HEK293 (cell line): ENCODE data around the gene EEF2K.
A peak's percentile ranks its signal among the peaks of the same experiment; 100 is the strongest.

ENCODE experiments used
- CTCF ChIA-PET: fragments of 350-600 bp; formaldehyde crosslinking; extraction: SDS; loops from one replicate; lab custom pipeline; 2021; ENCODE audit warnings: antibody characterized with exemption; lab: Yijun Ruan, JAX
- POLR2A ChIA-PET: fragments of 300-600 bp; formaldehyde crosslinking; extraction: SDS; loops from one replicate; lab custom pipeline; 2020; ENCODE audit warnings: antibody characterized with exemption, inconsistent platforms; lab: Yijun Ruan, JAX
- H3K27ac ChIP-seq: fragments of 200-500 bp; sonication (Bioruptor generic); 2 replicates; pipeline ENCODE4 v1.5.1; 2014; ENCODE audit warnings: low read depth, low read length, control low read depth, inconsistent platforms; ENCODE audit errors: extremely low read depth
- H3K36me3 ChIP-seq, 2 experiments: fragments of 200-500 bp in 1 of 2; sonication (Bioruptor generic) in 1 of 2; 1 replicate in 1 of 2; 2 replicates in 1 of 2; pipeline ENCODE4 v1.5.1; 2014 to 2017; ENCODE audit warnings: inconsistent platforms in 2 of 2, low read length in 2 of 2; ENCODE audit not compliant: control insufficient read depth in 2 of 2, insufficient read depth in 1 of 2
- H3K4me1 ChIP-seq: fragments of 200-500 bp; sonication (Bioruptor generic); 2 replicates; pipeline ENCODE4 v1.5.1; 2014; ENCODE audit warnings: mild to moderate bottlenecking, low read length, inconsistent platforms; ENCODE audit not compliant: control insufficient read depth, insufficient read depth
- H3K4me3 ChIP-seq: 2 replicates; pipeline ENCODE4 v1.5.1; 2011; ENCODE audit warnings: low read depth, mild to moderate bottlenecking, control low read depth, low read length, moderate library complexity
- H3K9me3 ChIP-seq: fragments of 200-500 bp; sonication (Bioruptor generic); 2 replicates; pipeline ENCODE4 v1.5.1; 2014; ENCODE audit warnings: low read depth, low read length, inconsistent platforms; ENCODE audit not compliant: control insufficient read depth, insufficient read depth
- AEBP2 ChIP-seq: fragments of 450-650 bp; formaldehyde crosslinking; IDR thresholded peaks from 2 replicates; pipeline ENCODE4 v1.5.1; 2016; ENCODE audit warnings: missing biosample characterization, missing genetic modification characterization, borderline replicate concordance
- GFI1B ChIP-seq: fragments of 450-650 bp; formaldehyde crosslinking; IDR thresholded peaks from 2 replicates; pipeline ENCODE4 v1.5.1; 2016; ENCODE audit warnings: missing biosample characterization, missing genetic modification characterization
- SETDB1 ChIP-seq: IDR thresholded peaks from one replicate; pipeline ENCODE4 v1.6.1; 2017; ENCODE audit warnings: mild to moderate bottlenecking, low read length, moderate library complexity, mixed read lengths; ENCODE audit not compliant: insufficient read length
- ZBTB20 ChIP-seq: fragments of 450-650 bp; formaldehyde crosslinking; IDR thresholded peaks from 2 replicates; pipeline ENCODE4 v1.5.1; 2016; ENCODE audit warnings: missing biosample characterization, missing genetic modification characterization
- ZBTB7A ChIP-seq: fragments of 450-650 bp; formaldehyde crosslinking; IDR thresholded peaks from 2 replicates; pipeline ENCODE4 v1.5.1; 2016; ENCODE audit warnings: low read depth, missing biosample characterization, missing genetic modification characterization
- ZNF121 ChIP-seq: fragments of 450-650 bp; formaldehyde crosslinking; IDR thresholded peaks from 2 replicates; pipeline ENCODE4 v1.5.1; 2016; ENCODE audit warnings: missing biosample characterization, missing genetic modification characterization
- ZNF2 ChIP-seq: fragments of 450-650 bp; formaldehyde crosslinking; IDR thresholded peaks from 2 replicates; pipeline ENCODE4 v1.5.1; 2016; ENCODE audit warnings: missing biosample characterization, missing genetic modification characterization
- ZNF292 ChIP-seq: fragments of 450-650 bp; formaldehyde crosslinking; IDR thresholded peaks from 2 replicates; pipeline ENCODE4 v1.5.1; 2016; ENCODE audit warnings: low read depth, missing biosample characterization, missing genetic modification characterization, borderline replicate concordance
- ZNF341 ChIP-seq: fragments of 450-650 bp; formaldehyde crosslinking; IDR thresholded peaks from 2 replicates; pipeline ENCODE4; 2016; ENCODE audit warnings: low read depth, missing biosample characterization, missing genetic modification characterization
- ZNF510 ChIP-seq: fragments of 450-650 bp; formaldehyde crosslinking; IDR thresholded peaks from 2 replicates; pipeline ENCODE4 v1.5.1; 2018; ENCODE audit warnings: mild to moderate bottlenecking, missing genetic modification characterization, missing biosample characterization; ENCODE audit not compliant: insufficient replicate concordance
- ZNF629 ChIP-seq: fragments of 450-650 bp; formaldehyde crosslinking; IDR thresholded peaks from 2 replicates; pipeline ENCODE4 v1.5.1; 2017; ENCODE audit warnings: missing biosample characterization, missing genetic modification characterization
- ZNF670 ChIP-seq: fragments of 450-650 bp; formaldehyde crosslinking; IDR thresholded peaks from 2 replicates; pipeline ENCODE4 v1.5.1; 2016; ENCODE audit warnings: missing biosample characterization, missing genetic modification characterization, low read depth
- TF ChIP-seq, protein P1 (sequence below): fragments of 450-650 bp; formaldehyde crosslinking; IDR thresholded peaks from 2 replicates; pipeline ENCODE4 v1.5.1; 2016; ENCODE audit warnings: missing biosample characterization, missing genetic modification characterization
- TF ChIP-seq, protein P2 (sequence below): fragments of 450-650 bp; formaldehyde crosslinking; IDR thresholded peaks from 2 replicates; pipeline ENCODE4 v1.5.0; 2017; ENCODE audit warnings: missing biosample characterization, missing genetic modification characterization, borderline replicate concordance
- TF ChIP-seq, protein P3 (sequence below): fragments of 450-650 bp; formaldehyde crosslinking; IDR thresholded peaks from 2 replicates; pipeline ENCODE4 v1.5.1; 2016; ENCODE audit warnings: missing biosample characterization, missing genetic modification characterization
- TF ChIP-seq, protein P4 (sequence below): fragments of 450-650 bp; formaldehyde crosslinking; conservative IDR thresholded peaks from 2 replicates; pipeline ENCODE4 v1.5.1; 2016; ENCODE audit warnings: low read depth, missing biosample characterization, missing genetic modification characterization
- TF ChIP-seq, protein P5 (sequence below): fragments of 450-650 bp; formaldehyde crosslinking; IDR thresholded peaks from 2 replicates; pipeline ENCODE4 v1.5.1; 2017; ENCODE audit warnings: missing biosample characterization, missing genetic modification characterization

The EEF2K gene

DNA sequence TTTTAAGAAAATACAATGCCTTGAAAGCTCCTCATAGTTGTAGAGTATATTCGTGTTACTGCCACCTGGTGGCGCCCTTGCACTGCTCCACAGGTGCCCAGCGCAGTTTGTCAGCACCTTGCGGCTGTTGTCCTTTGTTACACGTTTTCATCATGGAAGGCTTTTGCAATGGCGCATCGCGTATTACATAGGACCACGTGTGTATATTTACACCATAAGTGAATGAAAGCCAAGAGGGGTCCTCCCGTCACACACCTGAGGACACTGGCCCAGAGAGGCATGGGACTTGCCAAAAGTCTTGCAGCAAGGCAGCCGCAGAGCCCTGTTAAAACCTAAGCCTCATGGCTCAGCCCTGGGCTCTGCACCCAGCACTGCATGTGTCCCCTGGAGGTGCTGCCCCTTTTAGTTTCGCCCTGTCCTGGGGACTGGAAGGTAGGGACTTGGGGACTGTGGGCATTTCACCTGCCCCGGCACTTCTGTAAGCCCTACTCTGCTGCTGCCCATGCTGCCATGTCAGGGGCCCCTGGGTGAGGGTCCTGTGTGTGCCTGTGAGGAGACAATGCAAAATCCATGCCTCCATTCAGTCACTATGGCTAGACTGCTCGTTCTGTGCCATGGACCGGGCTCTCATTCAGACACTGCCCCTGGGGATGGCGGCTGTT is 115.4 kb downstream of the EEF2K start (continued):
- TF ChIP-seq, protein P1, sequence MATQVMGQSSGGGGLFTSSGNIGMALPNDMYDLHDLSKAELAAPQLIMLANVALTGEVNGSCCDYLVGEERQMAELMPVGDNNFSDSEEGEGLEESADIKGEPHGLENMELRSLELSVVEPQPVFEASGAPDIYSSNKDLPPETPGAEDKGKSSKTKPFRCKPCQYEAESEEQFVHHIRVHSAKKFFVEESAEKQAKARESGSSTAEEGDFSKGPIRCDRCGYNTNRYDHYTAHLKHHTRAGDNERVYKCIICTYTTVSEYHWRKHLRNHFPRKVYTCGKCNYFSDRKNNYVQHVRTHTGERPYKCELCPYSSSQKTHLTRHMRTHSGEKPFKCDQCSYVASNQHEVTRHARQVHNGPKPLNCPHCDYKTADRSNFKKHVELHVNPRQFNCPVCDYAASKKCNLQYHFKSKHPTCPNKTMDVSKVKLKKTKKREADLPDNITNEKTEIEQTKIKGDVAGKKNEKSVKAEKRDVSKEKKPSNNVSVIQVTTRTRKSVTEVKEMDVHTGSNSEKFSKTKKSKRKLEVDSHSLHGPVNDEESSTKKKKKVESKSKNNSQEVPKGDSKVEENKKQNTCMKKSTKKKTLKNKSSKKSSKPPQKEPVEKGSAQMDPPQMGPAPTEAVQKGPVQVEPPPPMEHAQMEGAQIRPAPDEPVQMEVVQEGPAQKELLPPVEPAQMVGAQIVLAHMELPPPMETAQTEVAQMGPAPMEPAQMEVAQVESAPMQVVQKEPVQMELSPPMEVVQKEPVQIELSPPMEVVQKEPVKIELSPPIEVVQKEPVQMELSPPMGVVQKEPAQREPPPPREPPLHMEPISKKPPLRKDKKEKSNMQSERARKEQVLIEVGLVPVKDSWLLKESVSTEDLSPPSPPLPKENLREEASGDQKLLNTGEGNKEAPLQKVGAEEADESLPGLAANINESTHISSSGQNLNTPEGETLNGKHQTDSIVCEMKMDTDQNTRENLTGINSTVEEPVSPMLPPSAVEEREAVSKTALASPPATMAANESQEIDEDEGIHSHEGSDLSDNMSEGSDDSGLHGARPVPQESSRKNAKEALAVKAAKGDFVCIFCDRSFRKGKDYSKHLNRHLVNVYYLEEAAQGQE, result no peak
- no peak for TF ChIP-seq SETDB1
- TF ChIP-seq, protein P2, sequence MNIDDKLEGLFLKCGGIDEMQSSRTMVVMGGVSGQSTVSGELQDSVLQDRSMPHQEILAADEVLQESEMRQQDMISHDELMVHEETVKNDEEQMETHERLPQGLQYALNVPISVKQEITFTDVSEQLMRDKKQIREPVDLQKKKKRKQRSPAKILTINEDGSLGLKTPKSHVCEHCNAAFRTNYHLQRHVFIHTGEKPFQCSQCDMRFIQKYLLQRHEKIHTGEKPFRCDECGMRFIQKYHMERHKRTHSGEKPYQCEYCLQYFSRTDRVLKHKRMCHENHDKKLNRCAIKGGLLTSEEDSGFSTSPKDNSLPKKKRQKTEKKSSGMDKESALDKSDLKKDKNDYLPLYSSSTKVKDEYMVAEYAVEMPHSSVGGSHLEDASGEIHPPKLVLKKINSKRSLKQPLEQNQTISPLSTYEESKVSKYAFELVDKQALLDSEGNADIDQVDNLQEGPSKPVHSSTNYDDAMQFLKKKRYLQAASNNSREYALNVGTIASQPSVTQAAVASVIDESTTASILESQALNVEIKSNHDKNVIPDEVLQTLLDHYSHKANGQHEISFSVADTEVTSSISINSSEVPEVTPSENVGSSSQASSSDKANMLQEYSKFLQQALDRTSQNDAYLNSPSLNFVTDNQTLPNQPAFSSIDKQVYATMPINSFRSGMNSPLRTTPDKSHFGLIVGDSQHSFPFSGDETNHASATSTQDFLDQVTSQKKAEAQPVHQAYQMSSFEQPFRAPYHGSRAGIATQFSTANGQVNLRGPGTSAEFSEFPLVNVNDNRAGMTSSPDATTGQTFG, result no peak
- peak; percentile 41; the same call in 1 of the 2 replicates for TF ChIP-seq ZNF2
- TF ChIP-seq, protein P3, sequence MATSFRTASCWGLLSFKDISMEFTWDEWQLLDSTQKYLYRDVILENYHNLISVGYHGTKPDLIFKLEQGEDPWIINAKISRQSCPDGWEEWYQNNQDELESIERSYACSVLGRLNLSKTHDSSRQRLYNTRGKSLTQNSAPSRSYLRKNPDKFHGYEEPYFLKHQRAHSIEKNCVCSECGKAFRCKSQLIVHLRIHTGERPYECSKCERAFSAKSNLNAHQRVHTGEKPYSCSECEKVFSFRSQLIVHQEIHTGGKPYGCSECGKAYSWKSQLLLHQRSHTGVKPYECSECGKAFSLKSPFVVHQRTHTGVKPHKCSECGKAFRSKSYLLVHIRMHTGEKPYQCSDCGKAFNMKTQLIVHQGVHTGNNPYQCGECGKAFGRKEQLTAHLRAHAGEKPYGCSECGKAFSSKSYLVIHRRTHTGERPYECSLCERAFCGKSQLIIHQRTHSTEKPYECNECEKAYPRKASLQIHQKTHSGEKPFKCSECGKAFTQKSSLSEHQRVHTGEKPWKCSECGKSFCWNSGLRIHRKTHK (tag by site-specific recombination), result no peak
- TF ChIP-seq, all 188 proteins: peak for 7

GRCh38 chr16:22322021-22322471 is 116.0 kb downstream of the EEF2K start:
- Histone ChIP-seq H3K9me3 (no peaks in the 10 kb centered on the region), H3K27ac (no peak overlapping the region), H3K36me3 (peaks cover 11 to 89% of the 10 kb centered on the region in 2 experiments; a peak in 2 of 3 replicates), H3K4me3 (no peak overlapping the region), H3K4me1 (no peaks in the 10 kb centered on the region)
- no peak for TF ChIP-seq ZNF629 (tag by site-specific recombination)
- 0 out of 2 replicates have a peak, but pooled peaks have one; percentile 9 for TF ChIP-seq ZBTB20 (tag by site-specific recombination)
- TF ChIP-seq ZNF510 (tag by site-specific recombination), result no peak
- ChIA-PET CTCF (interaction anchor here (0.6 to 1.6 kb wide), 5 partner anchors 22 to 79 kb away, joined by 3 to 6 read pairs (median 5); no protein-coding TSS in a partner anchor), POLR2A (no interaction called here)

DNA sequence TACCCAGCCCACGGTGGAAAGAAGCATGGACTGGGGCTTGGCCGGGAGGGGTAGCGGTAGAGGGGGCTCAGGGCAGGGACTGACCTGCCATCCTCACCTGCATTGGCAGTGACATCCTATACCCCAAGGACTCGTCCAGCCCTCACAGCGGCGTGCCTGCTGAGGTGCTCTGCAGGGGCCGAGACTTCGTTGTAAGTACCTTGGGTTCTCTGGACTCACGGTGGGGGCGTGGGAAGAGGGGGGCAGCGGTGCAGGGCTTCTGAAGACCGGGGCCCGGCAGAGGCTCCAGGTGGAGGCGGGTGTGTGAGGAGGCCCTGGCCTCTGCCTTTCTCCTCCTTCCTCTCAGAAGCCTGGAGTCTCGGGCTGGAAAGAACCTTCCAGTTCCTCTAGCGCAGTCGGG is 116.7 kb downstream of the EEF2K start:
- ChIA-PET CTCF (no interaction called here), POLR2A (no interaction called here)
- no peak overlapping the region for H3K27ac ChIP-seq
- H3K36me3 ChIP-seq, result peaks cover 11 to 89% of the 10 kb centered on the region in 2 experiments; a peak in 2 of 3 replicates
- H3K4me1 ChIP-seq, result no peaks in the 10 kb centered on the region
- H3K9me3 ChIP-seq, result no peaks in the 10 kb centered on the region
- no peak overlapping the region for H3K4me3 ChIP-seq
- TF ChIP-seq AEBP2 (tag by site-specific recombination) (no peak), ZNF121 (tag by site-specific recombination) (no peak), ZNF292 (tag by site-specific recombination) (no peak), ZNF341 (no peak), GFI1B (tag by site-specific recombination) (no peak), ZNF629 (tag by site-specific recombination) (no peak), ZNF670 (tag by site-specific recombination) (no peak), ZBTB7A (no peak)
- TF ChIP-seq, protein P4, sequence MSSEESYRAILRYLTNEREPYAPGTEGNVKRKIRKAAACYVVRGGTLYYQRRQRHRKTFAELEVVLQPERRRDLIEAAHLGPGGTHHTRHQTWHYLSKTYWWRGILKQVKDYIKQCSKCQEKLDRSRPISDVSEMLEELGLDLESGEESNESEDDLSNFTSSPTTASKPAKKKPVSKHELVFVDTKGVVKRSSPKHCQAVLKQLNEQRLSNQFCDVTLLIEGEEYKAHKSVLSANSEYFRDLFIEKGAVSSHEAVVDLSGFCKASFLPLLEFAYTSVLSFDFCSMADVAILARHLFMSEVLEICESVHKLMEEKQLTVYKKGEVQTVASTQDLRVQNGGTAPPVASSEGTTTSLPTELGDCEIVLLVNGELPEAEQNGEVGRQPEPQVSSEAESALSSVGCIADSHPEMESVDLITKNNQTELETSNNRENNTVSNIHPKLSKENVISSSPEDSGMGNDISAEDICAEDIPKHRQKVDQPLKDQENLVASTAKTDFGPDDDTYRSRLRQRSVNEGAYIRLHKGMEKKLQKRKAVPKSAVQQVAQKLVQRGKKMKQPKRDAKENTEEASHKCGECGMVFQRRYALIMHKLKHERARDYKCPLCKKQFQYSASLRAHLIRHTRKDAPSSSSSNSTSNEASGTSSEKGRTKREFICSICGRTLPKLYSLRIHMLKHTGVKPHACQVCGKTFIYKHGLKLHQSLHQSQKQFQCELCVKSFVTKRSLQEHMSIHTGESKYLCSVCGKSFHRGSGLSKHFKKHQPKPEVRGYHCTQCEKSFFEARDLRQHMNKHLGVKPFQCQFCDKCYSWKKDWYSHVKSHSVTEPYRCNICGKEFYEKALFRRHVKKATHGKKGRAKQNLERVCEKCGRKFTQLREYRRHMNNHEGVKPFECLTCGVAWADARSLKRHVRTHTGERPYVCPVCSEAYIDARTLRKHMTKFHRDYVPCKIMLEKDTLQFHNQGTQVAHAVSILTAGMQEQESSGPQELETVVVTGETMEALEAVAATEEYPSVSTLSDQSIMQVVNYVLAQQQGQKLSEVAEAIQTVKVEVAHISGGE (tag by site-specific recombination), result no peak
- TF ChIP-seq, protein P5, sequence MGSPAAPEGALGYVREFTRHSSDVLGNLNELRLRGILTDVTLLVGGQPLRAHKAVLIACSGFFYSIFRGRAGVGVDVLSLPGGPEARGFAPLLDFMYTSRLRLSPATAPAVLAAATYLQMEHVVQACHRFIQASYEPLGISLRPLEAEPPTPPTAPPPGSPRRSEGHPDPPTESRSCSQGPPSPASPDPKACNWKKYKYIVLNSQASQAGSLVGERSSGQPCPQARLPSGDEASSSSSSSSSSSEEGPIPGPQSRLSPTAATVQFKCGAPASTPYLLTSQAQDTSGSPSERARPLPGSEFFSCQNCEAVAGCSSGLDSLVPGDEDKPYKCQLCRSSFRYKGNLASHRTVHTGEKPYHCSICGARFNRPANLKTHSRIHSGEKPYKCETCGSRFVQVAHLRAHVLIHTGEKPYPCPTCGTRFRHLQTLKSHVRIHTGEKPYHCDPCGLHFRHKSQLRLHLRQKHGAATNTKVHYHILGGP (tag by site-specific recombination), result no peak
